Central memory CD8-positive, alpha-beta T cell (primary cell): ENCODE results near the gene ACADSB.

Source experiments
- ATAC-seq: fragments of 150-1000 bp; cut with Tn5 transposase; replicated peaks from 2 replicates; pipeline ENCODE4 v1.10.0; 2022; ENCODE audit warnings: mild to moderate bottlenecking, moderate FRiP score, moderate number of reproducible peaks; ENCODE audit not compliant: poor library complexity, severe bottlenecking; ENCODE audit errors: extremely low read depth
- DNase-seq, 2 donors: peaks; one replicate each; pipeline ENCODE4 v3.0.0; 2021; ENCODE audit warnings: low spot score in 2 of 2
- H3K27ac Mint-ChIP-seq: one replicate; pipeline ENCODE4 v1.8.0; 2022; ENCODE audit warnings: low read depth, mild to moderate bottlenecking, moderate library complexity, mixed read lengths
- H3K27me3 Mint-ChIP-seq: one replicate; pipeline ENCODE4 v1.8.0; 2022; ENCODE audit warnings: mixed read lengths
- H3K36me3 Mint-ChIP-seq: one replicate; pipeline ENCODE4 v1.8.0; 2022; ENCODE audit warnings: mild to moderate bottlenecking, moderate library complexity, mixed read lengths; ENCODE audit not compliant: insufficient read depth
- H3K4me1 Mint-ChIP-seq: one replicate; pipeline ENCODE4 v1.8.0; 2022; ENCODE audit warnings: mixed read lengths
- H3K4me3 Mint-ChIP-seq: one replicate; pipeline ENCODE4 v1.8.0; 2022; ENCODE audit warnings: mild to moderate bottlenecking, moderate library complexity, mixed read lengths
- H3K9me3 Mint-ChIP-seq: one replicate; pipeline ENCODE4 v1.8.0; 2022; ENCODE audit warnings: mixed read lengths

The ACADSB gene

DNA sequence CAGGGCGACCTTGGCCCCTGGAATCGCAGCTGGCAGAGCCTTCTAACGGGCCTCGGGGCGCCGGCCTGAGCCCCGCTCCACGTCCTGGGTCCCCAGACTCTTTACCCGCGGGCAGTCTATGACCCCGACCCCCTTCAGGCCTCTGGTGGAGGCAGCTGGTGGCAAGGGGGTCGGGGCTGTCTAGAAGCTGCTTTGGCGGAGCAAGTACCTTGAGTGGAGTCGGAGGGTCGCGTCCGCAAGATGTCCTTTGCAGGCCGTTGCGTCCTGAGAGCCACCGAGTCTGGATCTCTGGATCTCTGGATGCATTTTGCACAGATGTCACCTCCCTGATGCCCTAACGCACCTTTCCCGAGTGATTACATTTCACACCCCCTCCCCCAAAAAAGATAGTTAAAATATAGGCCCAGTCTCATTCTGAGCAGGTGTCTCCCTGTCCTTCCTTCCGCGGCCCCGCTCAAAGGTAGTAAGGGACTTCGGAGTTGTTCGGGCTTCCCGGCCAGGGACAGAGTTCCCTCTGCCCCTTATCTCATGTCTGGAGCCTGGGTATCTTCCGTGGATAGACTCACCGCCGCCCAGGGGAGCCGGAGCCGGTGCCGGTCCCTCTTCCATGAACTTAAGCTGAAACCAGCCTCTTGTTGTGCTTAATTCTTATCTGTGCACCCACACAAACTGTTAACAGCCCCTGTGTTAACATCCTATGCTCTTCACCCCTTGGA is 457 bp downstream of the ACADSB start:
- H3K9me3 Mint-ChIP-seq = no peaks in the 10 kb centered on the region
- DNase-seq (no peak), ATAC-seq (no peak)
- H3K4me3 Mint-ChIP-seq = peak overlapping the region; percentile 98
- H3K36me3 Mint-ChIP-seq = peaks cover 14% of the 10 kb centered on the region
- no peaks in the 10 kb centered on the region for H3K27me3 Mint-ChIP-seq
- H3K27ac Mint-ChIP-seq = peak overlapping the region; percentile 99
- H3K4me1 Mint-ChIP-seq = peaks cover 48% of the 10 kb centered on the region

DNA sequence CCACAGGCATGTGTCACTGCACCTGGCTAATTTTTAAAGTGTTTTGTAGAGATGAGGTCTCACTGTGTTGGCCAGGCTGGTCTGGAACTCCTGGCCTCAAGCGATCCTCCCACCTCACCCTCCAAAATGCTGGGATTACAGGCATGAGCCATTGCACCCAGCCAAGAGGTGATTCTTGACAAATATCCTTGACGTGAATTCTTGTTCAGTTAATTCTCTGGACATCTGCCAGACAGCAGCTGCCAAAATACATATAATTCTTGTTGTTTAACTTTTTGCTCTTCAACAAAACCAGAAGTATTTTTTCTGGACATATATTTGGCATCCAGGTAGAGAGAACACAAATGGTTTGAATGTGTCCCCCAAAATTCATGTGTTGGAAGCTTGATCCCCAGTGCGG is 3.2 kb downstream of the ACADSB start:
- H3K4me1 Mint-ChIP-seq = peaks cover 40% of the 10 kb centered on the region
- no peak overlapping the region for H3K4me3 Mint-ChIP-seq
- DNase-seq (no peak), ATAC-seq (no peak)
- H3K36me3 Mint-ChIP-seq = peaks cover 15% of the 10 kb centered on the region
- H3K27me3 Mint-ChIP-seq = no peaks in the 10 kb centered on the region
- H3K9me3 Mint-ChIP-seq = no peaks in the 10 kb centered on the region
- H3K27ac Mint-ChIP-seq = no peak overlapping the region

DNA sequence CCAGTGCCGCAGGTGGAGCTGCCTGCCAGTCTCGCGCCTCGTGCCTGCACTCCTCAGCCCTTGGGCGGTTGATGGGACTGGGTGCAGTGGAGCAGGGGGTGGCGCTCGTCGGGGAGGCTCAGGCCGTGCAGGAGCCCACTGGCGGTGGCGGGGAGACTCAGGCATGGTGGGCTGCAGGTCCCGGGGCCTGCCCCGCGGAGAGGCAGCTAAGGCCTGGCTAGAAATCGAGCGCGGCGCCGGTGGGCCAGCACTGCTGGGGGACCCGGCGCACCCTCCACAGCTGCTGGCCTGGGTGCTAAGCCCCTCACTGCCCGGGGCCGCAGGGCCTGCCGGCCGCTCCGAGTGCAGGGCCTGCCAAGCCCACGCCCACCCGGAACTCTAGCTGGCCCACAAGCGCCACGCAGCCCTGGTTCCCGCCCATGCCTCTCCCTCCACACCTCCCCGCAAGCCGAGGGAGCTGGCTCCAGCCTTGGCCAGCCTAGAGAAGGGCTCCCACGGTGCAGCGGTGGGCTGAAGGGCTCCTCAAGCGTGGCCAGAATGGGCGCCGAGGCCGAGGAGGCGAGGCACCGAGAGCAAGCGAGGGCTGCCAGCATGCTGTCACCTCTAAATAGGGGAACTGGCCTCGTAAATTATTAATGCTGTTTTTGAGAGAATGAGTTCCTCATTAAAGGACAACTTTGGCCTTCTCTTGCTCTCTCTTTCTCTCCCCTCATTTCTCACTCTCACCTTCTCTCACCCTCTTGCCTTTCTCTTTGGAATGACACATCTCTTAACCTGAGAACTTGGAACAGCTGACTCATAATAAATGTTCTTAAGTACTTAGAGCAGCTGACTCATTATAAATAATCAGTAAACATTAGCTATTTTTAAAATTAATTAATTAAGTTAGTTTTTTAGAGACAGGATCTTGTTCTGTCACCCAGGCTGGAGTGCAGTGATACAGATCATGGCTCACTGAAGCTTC is 4.9 kb downstream of the ACADSB start:
- Mint-ChIP-seq H3K9me3 (no peaks in the 10 kb centered on the region), H3K36me3 (peaks cover 5% of the 10 kb centered on the region), H3K27me3 (no peaks in the 10 kb centered on the region), H3K27ac (no peak overlapping the region), H3K4me1 (peaks cover 31% of the 10 kb centered on the region), H3K4me3 (no peak overlapping the region)
- no peak for ATAC-seq
- DNase-seq = no peak

DNA sequence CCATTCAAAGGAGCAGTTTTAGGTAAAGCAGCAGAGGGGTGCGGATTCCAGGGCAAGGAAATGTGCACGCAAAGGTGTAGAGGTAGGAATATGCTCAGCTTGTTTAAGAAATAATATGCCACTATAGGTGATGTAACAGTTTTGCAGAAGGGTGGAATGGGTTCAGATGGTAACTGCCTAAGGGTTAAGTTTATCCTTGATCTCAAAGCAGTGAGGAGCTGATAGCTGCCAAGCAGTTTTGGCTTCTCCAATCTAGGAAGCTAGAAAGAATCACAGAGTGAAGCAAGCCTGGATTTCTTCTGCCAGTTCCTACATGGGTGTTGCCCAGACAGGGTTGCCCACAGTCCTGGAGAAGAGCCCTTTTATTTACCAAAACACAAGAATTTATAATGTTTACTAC is 6.0 kb downstream of the ACADSB start:
- H3K36me3 Mint-ChIP-seq = peaks cover 3% of the 10 kb centered on the region
- H3K4me3 Mint-ChIP-seq = no peak overlapping the region
- ATAC-seq = no peak
- no peaks in the 10 kb centered on the region for H3K27me3 Mint-ChIP-seq
- H3K4me1 Mint-ChIP-seq = peaks cover 22% of the 10 kb centered on the region
- H3K27ac Mint-ChIP-seq = no peak overlapping the region
- H3K9me3 Mint-ChIP-seq = no peaks in the 10 kb centered on the region
- no peak for DNase-seq

DNA sequence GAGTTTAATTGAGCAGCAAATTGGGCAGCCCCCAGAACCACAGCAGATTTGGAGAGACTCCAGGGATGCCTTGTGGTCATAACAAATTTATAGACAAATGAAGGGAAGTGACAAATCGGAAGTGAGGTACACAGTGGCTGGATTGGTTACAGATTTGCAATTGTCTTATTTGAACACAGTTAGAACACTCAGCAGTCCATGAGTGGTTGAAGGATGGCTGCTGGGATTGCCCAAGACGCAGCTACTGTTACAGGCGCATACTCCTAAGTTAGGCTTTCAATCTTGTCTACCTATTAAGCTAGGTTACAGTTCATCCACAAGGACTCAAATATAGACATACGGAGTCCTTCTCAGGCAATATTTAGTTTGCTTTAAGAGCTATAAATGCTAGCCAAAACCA is 7.4 kb downstream of the ACADSB start:
- Mint-ChIP-seq H3K36me3 (peaks cover 3% of the 10 kb centered on the region), H3K27me3 (no peaks in the 10 kb centered on the region), H3K4me3 (no peak overlapping the region), H3K9me3 (no peaks in the 10 kb centered on the region), H3K27ac (no peak overlapping the region), H3K4me1 (peaks cover 11% of the 10 kb centered on the region)
- DNase-seq (no peak), ATAC-seq (no peak)

DNA sequence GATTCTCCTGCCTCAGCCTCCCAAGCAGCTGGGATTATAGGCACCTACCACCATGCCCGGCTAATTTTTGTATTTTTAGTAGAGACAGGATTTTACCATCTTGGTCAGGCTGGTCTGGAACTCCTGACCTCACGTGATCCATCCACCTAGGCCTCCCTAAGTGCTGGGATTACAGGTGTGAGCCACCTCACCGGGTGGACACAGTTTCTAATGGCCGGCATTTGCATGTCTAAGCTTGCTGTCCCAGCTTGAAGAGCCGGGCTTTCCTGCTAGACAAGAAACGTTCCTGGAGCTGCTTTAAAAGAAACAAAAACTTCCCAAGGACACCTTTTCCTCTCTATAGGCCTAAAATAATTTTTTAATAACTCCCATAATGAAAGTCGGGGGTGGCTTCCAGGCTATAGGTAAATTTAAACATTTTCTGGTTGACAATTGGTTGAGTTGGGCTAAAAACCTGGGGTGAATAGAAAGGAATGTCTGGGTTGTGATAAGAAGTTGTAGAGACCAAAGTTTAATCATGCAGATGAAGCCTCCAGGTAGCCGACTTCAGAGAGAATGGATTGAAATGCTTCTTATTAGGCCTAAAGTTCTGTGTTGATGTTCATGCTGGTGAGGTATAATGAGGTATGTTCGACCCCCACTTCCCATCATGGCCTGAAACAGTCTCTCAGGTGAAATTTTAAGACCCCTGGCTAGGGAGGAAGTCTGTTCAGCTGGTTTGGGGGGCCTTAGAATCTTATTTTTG is 8.8 kb downstream of the ACADSB start:
- no peak for DNase-seq
- no peak overlapping the region for H3K27ac Mint-ChIP-seq
- H3K4me1 Mint-ChIP-seq = peaks cover 11% of the 10 kb centered on the region
- ATAC-seq = no peak
- no peaks in the 10 kb centered on the region for H3K27me3 Mint-ChIP-seq
- peaks cover 5% of the 10 kb centered on the region for H3K36me3 Mint-ChIP-seq
- H3K4me3 Mint-ChIP-seq = no peak overlapping the region
- no peaks in the 10 kb centered on the region for H3K9me3 Mint-ChIP-seq

DNA sequence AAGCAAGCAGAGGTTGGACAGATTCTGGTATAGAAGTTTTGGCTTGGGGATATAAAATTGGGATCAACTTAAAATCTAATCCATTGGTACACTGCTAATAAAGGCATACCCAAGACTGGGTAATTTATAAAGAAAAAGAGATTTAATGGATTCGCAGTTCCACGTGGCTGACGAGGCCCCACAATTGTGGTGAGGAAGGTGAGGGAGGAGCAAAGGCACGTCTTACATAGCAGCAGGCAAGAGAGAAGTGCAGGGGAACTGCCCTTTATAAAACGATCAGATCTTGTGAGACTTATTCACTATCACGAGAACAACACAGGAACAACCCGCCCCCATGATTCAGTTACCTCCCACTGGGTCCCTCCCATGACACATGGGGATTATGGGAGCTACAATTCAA is 9.7 kb downstream of the ACADSB start:
- DNase-seq (no peak), ATAC-seq (no peak)
- Mint-ChIP-seq H3K36me3 (peaks cover 5% of the 10 kb centered on the region), H3K9me3 (no peaks in the 10 kb centered on the region), H3K27me3 (no peaks in the 10 kb centered on the region), H3K4me3 (no peak overlapping the region), H3K27ac (no peak overlapping the region), H3K4me1 (peaks cover 11% of the 10 kb centered on the region)

DNA sequence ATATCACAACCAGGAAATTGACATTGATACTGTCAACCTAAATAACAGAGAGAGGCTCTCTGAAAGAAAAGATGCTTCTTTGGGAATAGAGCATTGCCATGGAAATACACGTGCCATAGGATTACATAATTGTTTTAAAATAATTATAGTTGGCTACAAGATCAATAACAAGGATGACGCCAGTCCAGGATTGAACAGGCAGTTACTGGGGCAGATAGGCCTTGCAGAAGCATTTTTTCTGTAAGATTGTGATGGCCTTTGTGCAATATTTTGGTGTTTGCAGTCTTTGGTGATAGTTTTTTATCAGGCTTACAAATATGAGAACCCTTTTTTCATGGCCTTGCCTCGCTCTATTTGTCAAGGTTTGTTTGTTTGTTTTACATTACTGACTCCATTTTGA is 10.5 kb downstream of the ACADSB start:
- DNase-seq (no peak), ATAC-seq (no peak)
- Mint-ChIP-seq H3K9me3 (no peaks in the 10 kb centered on the region), H3K27me3 (no peaks in the 10 kb centered on the region), H3K4me3 (no peak overlapping the region), H3K27ac (no peak overlapping the region), H3K4me1 (peaks cover 15% of the 10 kb centered on the region), H3K36me3 (peaks cover 5% of the 10 kb centered on the region)

DNA sequence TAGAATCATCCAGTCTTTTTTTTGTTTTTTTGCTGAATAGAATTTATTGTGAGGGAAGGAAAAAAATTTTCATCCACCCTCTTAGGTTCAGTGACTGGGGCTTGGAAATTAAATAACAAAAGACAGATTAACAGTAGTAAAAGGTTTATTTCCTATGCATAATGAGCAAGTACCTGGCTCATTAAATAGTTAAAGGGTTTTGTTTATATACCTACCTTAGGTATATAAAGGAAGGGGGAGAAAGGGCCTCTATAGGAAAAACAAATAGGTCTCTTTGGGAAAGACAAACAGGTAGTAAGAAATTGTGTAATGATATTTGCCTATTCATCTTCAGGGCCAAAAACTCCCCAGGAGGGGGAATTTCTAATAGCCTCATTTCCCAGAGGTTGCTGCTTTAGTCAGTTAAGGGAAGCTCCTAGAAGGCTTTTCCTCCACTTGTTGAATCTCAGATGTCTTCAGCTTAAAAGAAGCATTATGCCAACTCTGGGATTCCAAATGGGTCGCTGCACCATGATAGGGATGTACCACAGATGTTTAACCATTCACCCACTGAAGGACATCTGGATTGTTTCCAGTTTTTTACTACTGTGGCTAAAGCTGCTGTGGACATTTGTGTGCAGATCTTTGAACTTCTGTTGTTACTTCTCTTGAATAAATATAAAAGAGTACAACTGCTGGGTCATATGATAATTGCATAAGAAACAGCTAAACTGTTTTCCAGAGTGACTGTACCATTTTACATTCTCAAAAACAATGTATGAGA is 11.3 kb downstream of the ACADSB start:
- Mint-ChIP-seq H3K36me3 (peaks cover 5% of the 10 kb centered on the region), H3K9me3 (no peaks in the 10 kb centered on the region), H3K4me1 (peaks cover 16% of the 10 kb centered on the region), H3K4me3 (no peak overlapping the region), H3K27me3 (no peaks in the 10 kb centered on the region), H3K27ac (no peak overlapping the region)
- ATAC-seq (no peak), DNase-seq (no peak)

DNA sequence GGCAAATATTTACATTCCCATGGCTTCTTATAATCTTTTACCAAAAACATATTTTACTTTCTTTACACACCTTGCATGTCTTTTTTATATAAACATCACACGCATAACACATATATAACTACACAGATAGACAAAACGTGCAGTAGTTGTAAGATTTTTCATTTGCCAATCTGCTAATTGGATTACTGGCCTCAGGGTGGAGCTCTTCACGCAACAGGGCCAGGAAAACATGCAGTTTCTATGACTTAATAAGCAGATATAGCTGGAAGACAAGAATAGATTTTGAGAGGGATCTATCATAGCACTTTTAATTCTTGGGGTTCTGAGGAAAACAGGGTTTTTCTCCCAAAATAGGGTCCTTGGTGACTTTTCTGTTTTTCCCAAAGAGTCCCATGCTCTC is 12.7 kb downstream of the ACADSB start:
- Mint-ChIP-seq H3K4me1 (peaks cover 11% of the 10 kb centered on the region), H3K27me3 (no peaks in the 10 kb centered on the region), H3K36me3 (peaks cover 3% of the 10 kb centered on the region), H3K27ac (no peak overlapping the region), H3K9me3 (no peaks in the 10 kb centered on the region), H3K4me3 (no peak overlapping the region)
- ATAC-seq (no peak), DNase-seq (no peak)

DNA sequence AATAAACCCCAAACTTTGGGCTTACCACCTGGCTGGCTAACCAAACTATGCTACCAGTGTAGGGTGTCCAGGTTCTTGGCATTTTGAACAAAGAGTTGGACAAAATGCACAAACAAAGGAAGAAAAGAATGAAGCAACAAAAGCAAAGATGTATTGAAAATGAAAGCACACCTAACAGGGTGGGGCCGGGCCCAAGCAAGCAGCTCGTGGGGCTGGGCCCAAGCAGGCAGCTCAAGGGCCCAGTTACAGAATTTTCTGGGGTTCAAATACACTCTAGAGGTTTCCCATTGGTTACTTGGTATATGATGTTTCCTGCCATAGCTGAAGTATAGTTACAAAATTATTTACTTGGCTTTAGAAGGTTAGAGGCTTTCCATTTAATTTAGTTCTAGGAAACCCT is 15.7 kb downstream of the ACADSB start:
- Mint-ChIP-seq H3K4me1 (peaks cover 10% of the 10 kb centered on the region), H3K4me3 (no peak overlapping the region), H3K9me3 (no peaks in the 10 kb centered on the region), H3K36me3 (peaks cover 3% of the 10 kb centered on the region), H3K27ac (peak overlapping the region; percentile 80), H3K27me3 (no peaks in the 10 kb centered on the region)
- ATAC-seq (no peak), DNase-seq (no peak)

DNA sequence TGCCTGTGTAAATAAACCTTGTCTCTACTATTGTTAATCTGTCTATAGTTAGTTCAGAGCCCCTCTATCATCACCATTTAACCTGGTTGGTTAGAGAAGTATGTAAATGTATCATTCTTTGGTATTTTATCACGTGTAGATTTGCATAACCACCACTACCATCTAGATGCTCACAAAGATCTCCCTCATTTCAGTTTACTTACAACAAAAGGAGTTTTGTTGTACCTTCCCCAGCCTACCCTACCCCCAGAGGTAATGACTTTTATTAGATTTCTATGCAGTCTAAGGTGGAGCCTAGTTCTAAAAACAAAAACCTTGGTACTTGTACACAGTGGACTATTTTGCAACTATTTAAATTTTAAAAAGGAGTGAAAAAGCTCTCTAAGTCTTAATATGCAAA is 17.5 kb downstream of the ACADSB start:
- no peaks in the 10 kb centered on the region for H3K27me3 Mint-ChIP-seq
- DNase-seq (no peak), ATAC-seq (no peak)
- H3K9me3 Mint-ChIP-seq = no peaks in the 10 kb centered on the region
- H3K4me1 Mint-ChIP-seq = peaks cover 11% of the 10 kb centered on the region
- no peak overlapping the region for H3K4me3 Mint-ChIP-seq
- H3K36me3 Mint-ChIP-seq = peaks cover 3% of the 10 kb centered on the region
- no peak overlapping the region for H3K27ac Mint-ChIP-seq
